IPS-20b (cell line): ENCODE data around the gene DTYMK.

Experiments
- H3K27ac ChIP-seq: one replicate; pipeline ENCODE4 v1.5.1; 2013; ENCODE audit warnings: low read length
- H3K27me3 ChIP-seq: 2 replicates; pipeline ENCODE4 v1.6.1; 2013; ENCODE audit warnings: mild to moderate bottlenecking, low read length, inconsistent platforms; ENCODE audit not compliant: insufficient read depth
- H3K36me3 ChIP-seq: 2 replicates; pipeline ENCODE4 v1.6.1; 2013; ENCODE audit warnings: low read depth, mild to moderate bottlenecking, inconsistent platforms, low read length, moderate library complexity; ENCODE audit not compliant: insufficient read depth
- H3K4me1 ChIP-seq: 2 replicates; pipeline ENCODE4 v1.6.1; 2013; ENCODE audit warnings: mild to moderate bottlenecking, control low read depth, inconsistent platforms, low read length, moderate library complexity; ENCODE audit not compliant: insufficient read depth
- H3K4me3 ChIP-seq: 2 replicates; pipeline ENCODE4 v1.5.1; 2013; ENCODE audit warnings: mild to moderate bottlenecking, low read length, inconsistent platforms
- H3K9ac ChIP-seq: 2 replicates; pipeline ENCODE4 v1.6.1; 2013; ENCODE audit warnings: low read depth, mild to moderate bottlenecking, inconsistent platforms, low read length, moderate library complexity
- H3K9me3 ChIP-seq: 2 replicates; pipeline ENCODE4 v1.6.1; 2013; ENCODE audit warnings: mild to moderate bottlenecking, low read depth, low read length, inconsistent platforms; ENCODE audit not compliant: insufficient read depth

Gene DTYMK

DNA sequence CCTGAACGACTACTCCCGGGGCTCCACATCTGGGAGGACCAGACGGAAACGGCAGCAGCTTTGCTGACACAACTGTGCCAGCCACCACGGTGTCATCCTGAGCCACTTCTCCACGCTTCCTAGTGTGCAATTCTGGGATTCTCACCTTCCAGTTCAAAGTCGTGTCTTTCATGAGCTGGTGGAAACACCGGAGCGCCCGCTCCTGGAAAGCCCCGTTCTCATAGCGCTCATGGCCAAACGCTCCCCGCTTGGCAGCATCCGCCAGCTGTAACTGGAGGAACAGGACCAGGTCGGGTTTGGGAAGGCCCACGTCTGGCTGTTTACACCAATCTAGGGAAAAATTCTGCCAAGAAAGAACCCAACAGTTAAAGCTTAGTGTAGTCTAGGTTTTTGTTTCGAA is 8.3 kb downstream of the DTYMK start:
- Histone ChIP-seq H3K27ac (no peak overlapping the region), H3K4me1 (no peaks in the 10 kb centered on the region), H3K27me3 (no peaks in the 10 kb centered on the region), H3K36me3 (peaks cover 78% of the 10 kb centered on the region), H3K9me3 (no peaks in the 10 kb centered on the region), H3K4me3 (no peak overlapping the region), H3K9ac (no peak overlapping the region)

DNA sequence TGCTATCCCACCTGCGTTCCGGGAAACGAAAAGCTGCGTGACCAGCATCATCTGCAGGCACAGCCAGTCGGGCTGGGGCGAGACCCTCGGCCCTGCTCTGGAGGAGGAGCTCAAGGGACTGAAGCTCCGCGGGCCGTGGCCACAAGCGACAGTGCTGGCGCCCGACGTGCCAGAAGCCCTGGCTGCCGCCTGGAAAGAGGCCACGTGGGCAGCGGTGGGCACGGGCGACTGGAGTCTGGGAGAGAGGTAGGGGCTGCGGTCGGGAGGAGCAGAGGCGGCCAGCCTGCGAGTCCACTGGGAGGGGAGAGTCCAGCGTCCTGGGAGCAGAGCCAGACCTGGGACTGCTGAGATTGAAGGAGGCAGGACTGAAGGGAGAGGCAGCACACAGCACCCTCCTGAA is 9.2 kb downstream of the DTYMK start:
- peaks cover 71% of the 10 kb centered on the region for H3K36me3 ChIP-seq
- H3K27me3 ChIP-seq, result no peaks in the 10 kb centered on the region
- H3K4me3 ChIP-seq, result no peak overlapping the region
- H3K9me3 ChIP-seq, result no peaks in the 10 kb centered on the region
- no peak overlapping the region for H3K9ac ChIP-seq
- no peak overlapping the region for H3K27ac ChIP-seq
- H3K4me1 ChIP-seq, result no peaks in the 10 kb centered on the region

DNA sequence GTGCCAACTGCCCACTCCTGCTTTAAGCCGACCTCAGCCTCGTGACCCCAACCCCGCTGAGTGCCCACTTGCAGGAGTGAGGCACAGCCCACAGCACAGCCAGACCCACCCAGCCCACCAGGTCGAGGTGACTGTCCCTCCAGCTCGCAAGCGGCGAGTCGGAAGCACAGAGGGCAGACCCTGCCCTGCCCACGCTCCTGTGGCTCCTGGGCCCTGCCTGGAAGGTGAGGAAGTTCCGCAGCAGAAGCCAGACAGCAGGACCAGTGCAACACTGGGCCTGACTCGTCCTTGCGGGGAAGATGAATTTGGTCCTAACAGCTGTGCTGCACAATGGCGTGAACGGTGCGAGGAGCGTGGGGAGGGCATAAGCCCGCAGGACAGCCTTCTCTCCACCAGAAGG is 9.9 kb downstream of the DTYMK start:
- no peaks in the 10 kb centered on the region for H3K9me3 ChIP-seq
- no peak overlapping the region for H3K4me3 ChIP-seq
- H3K4me1 ChIP-seq, result no peaks in the 10 kb centered on the region
- no peak overlapping the region for H3K9ac ChIP-seq
- no peaks in the 10 kb centered on the region for H3K27me3 ChIP-seq
- no peak overlapping the region for H3K27ac ChIP-seq
- peaks cover 70% of the 10 kb centered on the region for H3K36me3 ChIP-seq

DNA sequence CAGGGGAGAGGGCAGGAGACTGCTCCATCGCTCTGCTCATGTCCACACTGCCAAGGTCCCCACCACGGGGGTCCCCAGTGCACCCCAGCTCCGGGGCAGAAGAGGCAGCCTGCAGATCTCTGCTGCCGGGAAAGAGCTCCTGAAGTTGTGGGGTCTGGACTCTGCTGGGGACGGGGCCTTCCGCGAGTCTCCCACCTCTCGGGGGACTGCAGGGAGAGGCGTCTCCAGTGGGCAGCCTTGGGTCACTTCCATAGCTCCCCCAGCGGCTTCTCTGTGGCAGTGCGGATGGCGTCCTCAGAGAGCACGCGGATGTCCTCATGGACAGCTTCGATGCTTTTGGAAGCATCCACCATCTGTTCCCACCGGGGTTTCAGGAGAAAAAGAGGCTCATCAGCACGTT is 10.7 kb downstream of the DTYMK start:
- Histone ChIP-seq H3K27me3 (no peaks in the 10 kb centered on the region), H3K4me3 (no peak overlapping the region), H3K36me3 (peaks cover 68% of the 10 kb centered on the region), H3K9me3 (no peaks in the 10 kb centered on the region), H3K4me1 (no peaks in the 10 kb centered on the region), H3K9ac (no peak overlapping the region), H3K27ac (no peak overlapping the region)

DNA sequence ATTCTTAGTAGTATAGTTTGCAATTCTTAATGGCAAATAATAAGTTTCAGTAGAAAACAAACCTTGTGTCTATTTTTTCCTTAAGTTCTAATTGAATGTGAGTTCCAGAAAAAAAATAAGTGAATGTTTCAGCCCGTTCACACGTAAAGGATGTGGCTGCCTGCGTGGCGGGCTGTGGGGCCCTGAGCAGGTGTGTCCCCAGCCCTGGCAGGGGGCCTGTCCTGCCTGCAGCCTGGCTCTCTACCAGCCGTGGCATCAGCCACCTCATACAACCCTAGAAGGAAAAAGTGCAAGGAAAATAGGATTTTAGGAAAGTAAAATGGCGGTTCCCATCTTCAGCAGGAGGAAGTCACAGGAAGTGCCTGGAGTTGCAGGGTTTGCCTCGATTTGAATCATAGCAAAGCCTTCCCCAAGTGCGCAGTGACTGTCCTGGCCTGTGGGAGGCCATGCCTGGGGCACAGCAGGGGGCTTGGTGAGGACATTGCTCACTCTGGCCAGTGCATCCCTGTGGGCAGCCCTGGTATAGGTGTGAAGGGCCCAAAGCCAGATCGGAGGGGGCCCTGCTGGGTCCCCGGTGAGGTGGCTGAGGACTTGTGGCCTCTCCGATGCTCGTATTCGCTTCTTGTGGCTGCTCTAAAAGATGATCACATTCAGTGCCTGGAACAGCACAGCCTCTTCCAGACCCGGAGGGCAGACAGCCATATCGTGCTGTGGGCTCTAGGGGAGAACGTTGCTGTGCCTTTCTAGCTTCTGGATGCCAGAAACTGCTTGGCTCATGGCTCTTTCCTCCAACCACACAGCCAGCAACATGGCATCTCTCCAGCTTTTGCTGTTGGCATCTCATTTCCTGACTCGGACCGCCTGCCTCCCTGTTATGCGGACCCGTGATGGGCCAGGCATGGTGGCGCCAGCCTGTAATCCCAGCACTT is 12.6 kb downstream of the DTYMK start:
- Histone ChIP-seq H3K27me3 (no peaks in the 10 kb centered on the region), H3K36me3 (peaks cover 67% of the 10 kb centered on the region), H3K9ac (no peak overlapping the region), H3K27ac (no peak overlapping the region), H3K4me1 (no peaks in the 10 kb centered on the region), H3K4me3 (no peak overlapping the region), H3K9me3 (no peaks in the 10 kb centered on the region)

DNA sequence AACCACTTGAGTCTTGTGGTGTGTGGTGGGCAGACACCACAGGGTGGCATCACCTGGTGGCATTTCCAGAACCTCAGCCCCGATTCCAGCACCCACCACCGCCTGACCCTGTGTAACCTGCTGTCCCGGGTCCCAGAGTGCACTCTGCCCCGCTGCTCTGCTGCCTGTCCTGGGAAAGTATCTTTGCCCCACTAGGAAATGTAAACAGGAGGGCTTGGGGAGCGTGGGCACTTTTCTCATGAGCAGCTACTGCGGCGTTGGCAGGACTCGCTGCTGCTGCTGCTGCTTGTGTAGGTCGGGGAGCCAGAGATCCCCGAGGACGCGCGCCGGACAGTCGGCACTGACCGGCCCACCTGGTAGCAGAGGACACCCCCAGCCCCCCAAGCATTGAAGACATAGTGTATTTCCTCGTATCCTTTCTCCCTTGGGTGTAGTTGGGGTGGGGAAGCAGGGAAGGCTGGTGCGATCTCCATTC is 13.4 kb downstream of the DTYMK start:
- Histone ChIP-seq H3K36me3 (peaks cover 66% of the 10 kb centered on the region), H3K4me3 (no peak overlapping the region), H3K9me3 (no peaks in the 10 kb centered on the region), H3K9ac (no peak overlapping the region), H3K4me1 (no peaks in the 10 kb centered on the region), H3K27ac (no peak overlapping the region), H3K27me3 (no peaks in the 10 kb centered on the region)

DNA sequence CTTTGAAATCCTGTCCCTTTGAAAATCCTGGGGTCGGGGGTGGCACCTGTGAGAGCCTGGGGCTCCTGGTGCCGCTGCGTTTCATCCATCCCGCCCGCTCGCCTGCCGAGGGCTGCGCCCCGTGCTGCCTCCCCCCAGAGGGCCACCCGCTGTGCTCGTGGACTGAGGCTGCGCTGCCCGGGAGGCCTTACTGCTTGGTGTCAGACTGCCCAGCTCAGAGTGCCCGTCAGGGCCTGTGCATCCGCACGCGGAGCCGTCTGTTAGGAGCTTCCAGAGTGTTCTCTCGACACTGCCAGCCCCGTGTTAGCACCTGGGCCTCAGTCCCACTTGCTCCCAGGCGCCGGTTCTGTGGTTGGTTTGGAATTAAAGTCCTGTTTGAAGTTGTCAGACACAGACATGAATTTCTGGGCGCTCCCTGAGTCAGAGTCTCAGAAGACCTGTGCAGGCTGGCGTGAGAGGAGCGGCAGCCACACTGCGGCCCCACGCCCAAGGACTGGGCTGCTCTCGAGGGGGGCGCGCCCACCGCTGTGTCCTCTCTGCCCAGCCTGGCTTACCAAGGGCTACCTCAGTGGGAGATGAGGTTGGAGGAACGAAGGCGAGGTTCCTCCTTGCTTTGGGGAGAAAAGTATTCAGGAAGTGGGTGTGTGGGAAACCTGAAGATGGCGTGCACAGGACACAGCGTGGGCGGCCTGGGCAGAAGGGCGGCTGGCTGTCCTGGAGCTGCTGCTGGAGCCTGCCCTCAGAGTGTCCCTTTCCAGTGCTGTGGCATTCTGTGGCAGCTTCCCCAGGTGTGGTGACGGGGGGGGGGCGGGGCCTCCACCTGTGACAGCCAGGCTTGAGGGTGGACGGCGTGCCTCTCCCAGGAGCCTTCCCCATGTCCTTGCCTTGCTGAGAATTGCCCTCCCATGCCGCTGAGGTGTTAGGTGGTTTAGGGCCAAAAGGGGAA is 14.1 kb downstream of the DTYMK start:
- Histone ChIP-seq H3K4me3 (no peak overlapping the region), H3K4me1 (no peaks in the 10 kb centered on the region), H3K27ac (no peak overlapping the region), H3K36me3 (peaks cover 67% of the 10 kb centered on the region), H3K9ac (no peak overlapping the region), H3K27me3 (no peaks in the 10 kb centered on the region), H3K9me3 (no peaks in the 10 kb centered on the region)

DNA sequence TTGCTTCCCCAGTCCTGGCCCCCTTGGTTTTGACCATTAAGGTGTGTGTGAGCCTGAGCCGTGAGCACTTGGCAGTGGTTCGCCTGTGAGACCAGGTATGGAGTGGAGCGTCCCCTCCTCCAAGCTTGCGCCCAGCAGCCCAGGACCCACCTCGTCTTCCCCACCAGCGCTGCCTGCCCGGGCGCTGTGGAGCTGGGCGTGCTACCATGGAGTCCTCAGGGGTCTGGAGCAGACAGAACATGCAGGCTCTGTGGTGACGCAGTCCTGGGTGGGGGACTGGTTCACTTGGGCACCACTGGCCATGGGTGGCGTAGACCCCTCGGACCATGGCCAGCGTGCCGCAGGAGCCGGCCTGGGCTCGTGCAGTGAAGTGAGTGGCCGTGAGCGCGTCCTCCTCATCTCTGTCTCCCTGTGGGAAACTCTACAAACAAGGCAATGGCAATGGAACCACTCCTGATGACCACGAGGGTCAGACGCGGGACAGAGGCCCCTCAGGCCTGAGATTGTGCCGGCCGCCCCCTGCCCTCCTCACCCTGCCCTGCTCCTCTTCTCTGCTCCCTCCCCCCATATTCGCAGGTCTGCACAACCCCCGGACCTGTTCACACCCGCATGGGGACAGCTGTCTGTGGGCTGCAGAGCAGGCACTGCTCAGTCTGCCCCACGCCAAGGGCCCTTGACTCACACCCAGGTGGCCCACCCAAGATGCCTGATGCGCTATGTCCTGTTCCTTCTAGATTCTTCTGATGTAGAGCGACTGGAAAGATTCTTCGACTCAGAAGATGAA is 15.0 kb downstream of the DTYMK start:
- H3K9ac ChIP-seq, result no peak overlapping the region
- H3K36me3 ChIP-seq, result peaks cover 64% of the 10 kb centered on the region
- no peaks in the 10 kb centered on the region for H3K9me3 ChIP-seq
- no peak overlapping the region for H3K27ac ChIP-seq
- no peaks in the 10 kb centered on the region for H3K4me1 ChIP-seq
- no peaks in the 10 kb centered on the region for H3K27me3 ChIP-seq
- no peak overlapping the region for H3K4me3 ChIP-seq

DNA sequence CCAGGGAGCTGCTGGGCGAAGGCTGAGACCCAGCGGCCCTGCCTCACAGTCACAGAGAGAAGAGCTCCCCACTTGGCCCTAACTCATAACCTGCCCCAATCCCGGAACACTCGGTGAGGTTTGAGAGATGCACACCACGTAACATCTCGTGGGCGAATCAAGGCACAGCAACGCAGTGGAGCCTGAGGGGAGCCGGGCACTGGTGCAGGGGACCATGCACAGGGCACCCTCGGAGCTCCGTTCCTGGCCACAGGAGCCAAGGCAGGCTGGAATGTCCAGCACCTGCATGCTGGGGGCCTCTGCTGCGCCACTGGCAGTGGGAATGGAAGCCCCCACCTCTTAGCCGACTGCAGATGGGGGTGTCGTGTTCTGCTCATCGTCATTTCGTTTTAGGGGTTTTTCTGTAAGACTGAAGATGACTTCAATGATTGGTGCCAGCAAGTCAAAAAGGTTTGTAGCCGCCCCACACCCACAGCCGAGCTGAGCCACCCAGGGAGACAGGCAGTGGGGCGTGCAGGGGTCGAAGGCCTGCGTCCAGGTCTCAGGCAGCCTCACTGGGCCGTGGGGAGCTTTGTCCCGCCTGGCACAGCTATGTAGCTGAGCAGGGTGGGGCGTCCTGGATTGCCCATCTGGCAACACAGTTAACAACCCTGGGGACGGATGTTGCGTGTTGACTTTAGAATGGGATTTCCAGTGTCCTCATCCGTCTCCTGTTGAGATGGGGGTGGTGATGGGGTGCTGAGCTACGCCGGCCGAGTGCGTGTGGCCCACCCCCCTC is 16.1 kb downstream of the DTYMK start:
- no peaks in the 10 kb centered on the region for H3K27me3 ChIP-seq
- no peak overlapping the region for H3K27ac ChIP-seq
- H3K9me3 ChIP-seq, result no peaks in the 10 kb centered on the region
- no peaks in the 10 kb centered on the region for H3K4me1 ChIP-seq
- H3K4me3 ChIP-seq, result no peak overlapping the region
- no peak overlapping the region for H3K9ac ChIP-seq
- H3K36me3 ChIP-seq, result peaks cover 60% of the 10 kb centered on the region

DNA sequence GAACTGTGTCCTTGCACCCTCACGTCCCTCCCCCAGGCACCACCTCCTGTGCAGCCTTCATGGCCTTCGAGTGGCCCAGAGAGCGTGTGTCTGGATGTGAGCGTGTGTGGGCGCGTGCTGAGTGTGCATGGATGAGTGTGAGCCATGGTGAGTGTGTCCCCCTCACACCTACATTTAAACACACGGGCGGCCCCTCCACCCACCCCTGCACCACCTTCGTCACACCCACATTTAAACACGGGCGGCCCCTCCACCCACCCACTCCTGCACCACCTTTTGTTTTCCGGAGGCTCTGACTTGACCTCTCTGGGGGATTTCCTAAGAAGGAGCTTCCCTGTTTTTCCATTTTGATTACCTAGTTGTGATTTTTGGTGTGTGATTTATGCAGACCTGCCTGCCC is 17.8 kb downstream of the DTYMK start:
- peaks cover 54% of the 10 kb centered on the region for H3K36me3 ChIP-seq
- H3K4me1 ChIP-seq, result no peaks in the 10 kb centered on the region
- no peak overlapping the region for H3K4me3 ChIP-seq
- H3K27me3 ChIP-seq, result no peaks in the 10 kb centered on the region
- H3K9ac ChIP-seq, result no peak overlapping the region
- no peak overlapping the region for H3K27ac ChIP-seq
- no peaks in the 10 kb centered on the region for H3K9me3 ChIP-seq

DNA sequence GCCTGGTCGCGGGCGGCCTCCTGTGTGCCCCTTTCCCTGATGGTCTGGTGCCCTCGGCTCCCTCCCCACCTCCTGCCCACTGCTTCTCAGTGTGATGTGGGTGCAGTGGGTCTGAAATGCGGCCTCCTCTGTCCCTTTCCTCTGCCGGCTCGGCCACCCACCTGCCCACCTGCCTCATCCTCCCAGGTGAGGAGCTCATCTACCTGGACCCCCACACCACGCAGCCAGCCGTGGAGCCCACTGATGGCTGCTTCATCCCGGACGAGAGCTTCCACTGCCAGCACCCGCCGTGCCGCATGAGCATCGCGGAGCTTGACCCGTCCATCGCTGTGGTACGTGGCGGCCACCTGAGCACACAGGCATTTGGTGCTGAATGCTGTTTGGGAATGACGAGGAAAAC is 18.3 kb downstream of the DTYMK start:
- H3K27me3 ChIP-seq, result no peaks in the 10 kb centered on the region
- no peaks in the 10 kb centered on the region for H3K4me1 ChIP-seq
- H3K9ac ChIP-seq, result no peak overlapping the region
- peaks cover 54% of the 10 kb centered on the region for H3K36me3 ChIP-seq
- no peak overlapping the region for H3K27ac ChIP-seq
- H3K9me3 ChIP-seq, result no peaks in the 10 kb centered on the region
- no peak overlapping the region for H3K4me3 ChIP-seq
